A549 (cell line): ENCODE results near the gene BRF1. TPM values are rescaled to one million over a fixed set of nuclear protein-coding genes. Genes with fewer than 3 reads are reported as not detected.
A peak's percentile ranks its signal among the peaks of the same experiment; 100 is the strongest.

Source experiments
- ATAC-seq, 2 experiments: fragments of 200-7000 bp in 1 of 2; fragments of >200 bp in 1 of 2; cut with Nextera tagmentation in 1 of 2; cut with Tn5 transposase in 1 of 2; 3 replicates each; pipeline versions ENCODE4 v1.8.0 to v1.9.1; 2018 to 2020; ENCODE audit warnings: mild to moderate bottlenecking in 1 of 2, moderate library complexity in 1 of 2
- CTCF ChIA-PET: fragments of 300-600 bp; sonication (Branson Sonifier 250); formaldehyde crosslinking; extraction: SDS; loops from one replicate; lab custom pipeline; 2021; ENCODE audit warnings: antibody characterized with exemption, inconsistent platforms; lab: Yijun Ruan, JAX
- POLR2A ChIA-PET: fragments of 350-600 bp; formaldehyde crosslinking; extraction: SDS; loops from one replicate; lab custom pipeline; 2021; ENCODE audit warnings: antibody characterized with exemption, inconsistent platforms; lab: Yijun Ruan, JAX
- DNase-seq, 2 experiments: peaks; one replicate each; pipeline versions ENCODE4 v3.0.0 to v3.0.0-alpha.2; 2011 to 2016; ENCODE audit warnings: low read depth in 1 of 2, low spot score in 1 of 2
- FAIRE-seq: peaks from 2 replicates; lab custom pipeline; 2011; peaks lifted over from hg19 to GRCh38; lab: Jason Lieb, UNC
- H3K27ac ChIP-seq, 2 experiments: fragments of >200 bp; sonication (Bioruptor Twin); formaldehyde crosslinking; 3 replicates each; pipeline ENCODE4 v1.5.1; 2016 to 2017
- H3K4me1 ChIP-seq: fragments of >200 bp; sonication (Bioruptor Twin); formaldehyde crosslinking; 3 replicates; pipeline ENCODE4 v1.6.1; 2016
- H3K4me2 ChIP-seq: fragments of >200 bp; sonication (Bioruptor Twin); formaldehyde crosslinking; 3 replicates; pipeline ENCODE4 v1.6.1; 2016
- H3K4me3 ChIP-seq: fragments of >200 bp; sonication (Bioruptor Twin); formaldehyde crosslinking; 3 replicates; pipeline ENCODE4 v1.5.1; 2016
- H3K9me3 ChIP-seq: fragments of >200 bp; sonication (Bioruptor Twin); formaldehyde crosslinking; 3 replicates; pipeline ENCODE4 v1.6.1; 2016
- CHD2 ChIP-seq: fragments of 150-350 bp; IDR thresholded peaks from 2 replicates; pipeline ENCODE4 v1.6.1; 2014; ENCODE audit warnings: low read length; ENCODE audit not compliant: partially characterized antibody
- ESRRA ChIP-seq: fragments of 150-350 bp; IDR thresholded peaks from 2 replicates; pipeline ENCODE4 v1.6.1; 2014; ENCODE audit warnings: mild to moderate bottlenecking, low read length, borderline replicate concordance
- FOXS1 ChIP-seq: fragments of 250-450 bp; sonication (Bioruptor Pico); IDR thresholded peaks from 2 replicates; pipeline ENCODE4 v1.5.0; 2020; ENCODE audit warnings: mild to moderate bottlenecking, moderate library complexity
- GATA3 ChIP-seq: IDR thresholded peaks from 2 replicates; pipeline ENCODE4 v1.6.1; 2012; ENCODE audit warnings: borderline replicate concordance
- HEYL ChIP-seq: fragments of 250-450 bp; sonication (Bioruptor Pico); IDR thresholded peaks from 2 replicates; pipeline ENCODE4 v1.8.0; 2021; ENCODE audit warnings: mild to moderate bottlenecking, moderate library complexity
- HMGXB4 ChIP-seq: fragments of 250-450 bp; sonication (Bioruptor Pico); IDR thresholded peaks from 2 replicates; pipeline ENCODE4 v1.5.0; 2021; ENCODE audit warnings: mild to moderate bottlenecking, moderate library complexity, borderline replicate concordance
- JUN ChIP-seq, 2 experiments: fragments of >200 bp; sonication (Bioruptor Twin); formaldehyde crosslinking; IDR thresholded peaks; 2 replicates in 1 of 2; 3 replicates in 1 of 2; pipeline ENCODE4 v1.6.1; 2016 to 2017
- MYC ChIP-seq: IDR thresholded peaks from 2 replicates; pipeline ENCODE4 v1.6.1; 2012; ENCODE audit warnings: mild to moderate bottlenecking, inconsistent platforms, low read length, improper control_type of control experiment, borderline replicate concordance
- NPAS2 ChIP-seq: fragments of 250-450 bp; sonication (Bioruptor Pico); IDR thresholded peaks from 2 replicates; pipeline ENCODE4 v1.8.0; 2022; ENCODE audit warnings: mild to moderate bottlenecking, moderate library complexity, borderline replicate concordance
- PBX3 ChIP-seq: IDR thresholded peaks from 2 replicates; pipeline ENCODE4 v1.6.1; 2012
- RAD21 ChIP-seq, 2 experiments: fragments of >200 bp in 1 of 2; sonication (Bioruptor Twin) in 1 of 2; formaldehyde crosslinking in 1 of 2; IDR thresholded peaks in 1 of 2; conservative IDR thresholded peaks in 1 of 2; 2 replicates in 1 of 2; 3 replicates in 1 of 2; pipeline ENCODE4 v1.6.1; 2012 to 2018; ENCODE audit warnings: inconsistent platforms in 1 of 2
- RCOR1 ChIP-seq: fragments of 150-350 bp; IDR thresholded peaks from 2 replicates; pipeline ENCODE4 v1.6.1; 2014; ENCODE audit warnings: antibody characterized with exemption, low read length, low read depth
- RNF2 ChIP-seq: fragments of 200-600 bp; sonication (generic); IDR thresholded peaks from 2 replicates; pipeline ENCODE4 v1.6.1; 2016; ENCODE audit warnings: low read depth, mild to moderate bottlenecking, antibody characterized with exemption, moderate library complexity, borderline replicate concordance
- TP53 ChIP-seq: fragments of 250-450 bp; sonication (Bioruptor Pico); IDR thresholded peaks from 2 replicates; pipeline ENCODE4 v1.5.0; 2021; ENCODE audit warnings: mild to moderate bottlenecking, moderate library complexity
- USF2 ChIP-seq: fragments of 450-650 bp; IDR thresholded peaks from 2 replicates; pipeline ENCODE4 v1.6.1; 2014; ENCODE audit warnings: antibody characterized with exemption
- ZSCAN20 ChIP-seq: fragments of 250-450 bp; sonication (Bioruptor Pico); IDR thresholded peaks from 2 replicates; pipeline ENCODE4 v1.8.0; 2022; ENCODE audit warnings: mild to moderate bottlenecking, moderate library complexity
- WGBS: methylation state at CpG from one replicate; pipeline ENCODE4 v1.1.6; 2017; ENCODE audit errors: missing lambda C conversion rate; 5-methylcytosine and 5-hydroxymethylcytosine counted together
- polyA plus RNA-seq, 4 experiments: library from polyadenylated mRNA; depleted of rRNA in 3 of 4; stranded (reverse); fragments of >200 nt; fragmentation: RNase III in 1 of 4; extraction: RNeasy Plus Mini Kit Qiagen cat#74134 plus additional on column Dnase treatment in 1 of 4; gene quantifications; 2 replicates in 3 of 4; 3 replicates in 1 of 4; pipeline ENCODE4 v1.2.3, GENCODE V29; 2011 to 2017

Gene BRF1
- polyA plus RNA-seq, 2 of the 4 experiments (the other 2 are of a cell fraction) = 8.5 to 25.7 TPM

- no peaks in the 10 kb centered on the region for H3K9me3 ChIP-seq
- DNase-seq (no peak), ATAC-seq (no peak), FAIRE-seq (no peak)
- POLR2A ChIA-PET = no interaction called here
- no peak overlapping the region for H3K4me2 ChIP-seq
- H3K4me3 ChIP-seq = no peak overlapping the region
- H3K4me1 ChIP-seq = no peaks in the 10 kb centered on the region
- 91% methylated on average over 10 of the region's 10 CpGs for WGBS
- H3K27ac ChIP-seq = no peak overlapping the region
- TF ChIP-seq CHD2 (no peak), PBX3 (no peak), JUN (IDR thresholded peaks at IDR 0.05) (no peak), HMGXB4 (CRISPR knock-in tag) (no peak), USF2 (no peak), RCOR1 (no peak), HEYL (CRISPR knock-in tag) (no peak), RAD21 (conservative IDR thresholded peaks at IDR 0.05 in 1 of 2, IDR thresholded peaks at IDR 0.05 in 1 of 2) (no peak), RNF2 (no peak), MYC (no peak), FOXS1 (CRISPR knock-in tag) (no peak)
- CTCF ChIA-PET = interaction anchor here (0.7 to 2.3 kb wide), 6 partner anchors 9 to 69 kb away, joined by 3 to 13 read pairs (median 6); no protein-coding TSS in a partner anchor
Observed at GRCh38 chr14:105213361-105213760, 87.4 kb downstream of the BRF1 start.

- TF ChIP-seq RCOR1 (no peak), ESRRA (no peak), ZSCAN20 (no peak), TP53 (CRISPR knock-in tag) (no peak), NPAS2 (CRISPR knock-in tag) (no peak)
- no peaks in the 10 kb centered on the region for H3K4me1 ChIP-seq
- no peak overlapping the region for H3K4me2 ChIP-seq
- POLR2A ChIA-PET = no interaction called here
- CTCF ChIA-PET = interaction anchor here (0.9 to 2.3 kb wide), 5 partner anchors 9 to 14 kb away, joined by 3 to 13 read pairs (median 3); no protein-coding TSS in a partner anchor
- H3K9me3 ChIP-seq = no peaks in the 10 kb centered on the region
- no peak overlapping the region for H3K4me3 ChIP-seq
- FAIRE-seq = no peak
- H3K27ac ChIP-seq = no peak overlapping the region
- DNase-seq = no peak
- ATAC-seq = peak; percentile 7 to 10; a peak in 2 of 6 replicates
- 88% methylated on average over 13 of the region's 18 CpGs for WGBS
Observed at GRCh38 chr14:105212541-105213300, 88.1 kb downstream of the BRF1 start.

GRCh38 chr14:105211758-105212089, 89.1 kb downstream of the BRF1 start:
- POLR2A ChIA-PET = no interaction called here
- H3K4me3 ChIP-seq = no peak overlapping the region
- ATAC-seq = no peak
- 98% methylated on average over 9 of the region's 9 CpGs for WGBS
- no peak for TF ChIP-seq GATA3
- TF ChIP-seq, all 56 proteins: peak for 0
- Histone ChIP-seq H3K27ac (no peak overlapping the region), H3K4me1 (peaks cover 8% of the 10 kb centered on the region), H3K9me3 (no peaks in the 10 kb centered on the region), H3K4me2 (no peak overlapping the region)
- CTCF ChIA-PET = interaction anchor here (1.0 to 1.5 kb wide), 2 partner anchors 8 to 13 kb away, joined by 3 read pairs; no protein-coding TSS in a partner anchor
- no peak for DNase-seq
- no peak for FAIRE-seq
